HepG2 (cell line): ENCODE measurements around the gene SCYL1. TPM values are rescaled to one million over a fixed set of nuclear protein-coding genes. Genes with fewer than 3 reads are reported as not detected.

ENCODE experiments used
- CBFB ChIP-seq: sonication (generic); formaldehyde crosslinking; IDR thresholded peaks from 2 replicates; pipeline ENCODE4 v1.4.0; 2020; ENCODE audit warnings: missing genetic modification reagents
- CCDC6 ChIP-seq: sonication (generic); formaldehyde crosslinking; IDR thresholded peaks from 2 replicates; pipeline ENCODE4 v1.8.1; 2022; ENCODE audit warnings: mild to moderate bottlenecking, missing genetic modification reagents, moderate library complexity
- HOXD1 ChIP-seq: sonication (generic); formaldehyde crosslinking; IDR thresholded peaks from 2 replicates; pipeline ENCODE4 v1.5.0; 2020; ENCODE audit warnings: missing genetic modification reagents
- IRX3 ChIP-seq: sonication (generic); formaldehyde crosslinking; IDR thresholded peaks from 2 replicates; pipeline ENCODE4 v1.8.1; 2023; ENCODE audit warnings: mild to moderate bottlenecking, low read depth, missing genetic modification reagents, borderline replicate concordance
- ISL2 ChIP-seq: sonication (generic); formaldehyde crosslinking; IDR thresholded peaks from 2 replicates; pipeline ENCODE4 v1.5.0; 2020; ENCODE audit warnings: missing genetic modification reagents
- JUN ChIP-seq: sonication (generic); formaldehyde crosslinking; IDR thresholded peaks from 2 replicates; pipeline ENCODE4 v1.4.0; 2020; ENCODE audit warnings: mild to moderate bottlenecking, missing genetic modification reagents
- KAT8 ChIP-seq: IDR thresholded peaks from 2 replicates; pipeline ENCODE4 v1.6.1; 2016; ENCODE audit warnings: missing genetic modification reagents, missing compliant biosample characterization
- KDM5A ChIP-seq: fragments of 200-600 bp; sonication (generic); IDR thresholded peaks from 2 replicates; pipeline ENCODE4 v1.7.0; 2018; ENCODE audit warnings: antibody characterized with exemption, mild to moderate bottlenecking, low read length, borderline replicate concordance
- NFATC3 ChIP-seq: sonication (generic); formaldehyde crosslinking; IDR thresholded peaks from 2 replicates; pipeline ENCODE4 v1.5.1; 2020; ENCODE audit warnings: mild to moderate bottlenecking, missing genetic modification reagents
- POLR2AphosphoS2 ChIP-seq: IDR thresholded peaks from 2 replicates; pipeline ENCODE4 v1.6.1; 2011; ENCODE audit warnings: low read depth, low read length, improper control_type of control experiment
- POLR2G ChIP-seq: fragments of 200-400 bp; formaldehyde crosslinking; IDR thresholded peaks from 2 replicates; pipeline ENCODE4 v1.6.1; 2018; ENCODE audit warnings: mild to moderate bottlenecking, low read depth, low read length, moderate library complexity
- SMYD3 ChIP-seq: sonication (generic); formaldehyde crosslinking; IDR thresholded peaks from 2 replicates; pipeline ENCODE4 v1.8.1; 2023; ENCODE audit warnings: mild to moderate bottlenecking, missing genetic modification reagents
- TSC22D2 ChIP-seq: sonication (generic); formaldehyde crosslinking; IDR thresholded peaks from 2 replicates; pipeline ENCODE4 v1.5.1; 2020; ENCODE audit warnings: missing genetic modification reagents, mild to moderate bottlenecking, borderline replicate concordance
- YEATS2 ChIP-seq: sonication (generic); formaldehyde crosslinking; IDR thresholded peaks from 2 replicates; pipeline ENCODE4 v1.4.0; 2020; ENCODE audit warnings: missing genetic modification reagents, borderline replicate concordance
- ZNF607 ChIP-seq: sonication (generic); formaldehyde crosslinking; IDR thresholded peaks from 2 replicates; pipeline ENCODE4 v1.5.1; 2020; ENCODE audit warnings: missing genetic modification reagents, mild to moderate bottlenecking, borderline replicate concordance
- polyA plus RNA-seq, 8 experiments: library from polyadenylated mRNA; depleted of rRNA in 3 of 8; stranded (reverse) in 7 of 8; unstranded in 1 of 8; fragments of >200 nt; fragmentation: Illumina TruSeq in 4 of 8; extraction: Trizol in 4 of 8; gene quantifications; 2 replicates each; pipeline versions ENCODE4 v1.2.1 to v1.2.3, GENCODE V29; 2011 to 2016; ENCODE audit warnings: low read depth in 4 of 8, missing spikeins in 1 of 8, mixed read lengths in 1 of 8; ENCODE audit not compliant: insufficient read depth in 1 of 8
- total RNA-seq, 5 experiments: library from RNA; depleted of rRNA; stranded (reverse); fragments of >200 nt; fragmentation: Illumina TruSeq; extraction: Trizol; gene quantifications; 2 replicates each; pipeline ENCODE4 v1.2.3, GENCODE V29; 2016; ENCODE audit warnings: low read depth in 1 of 5
- TF ChIP-seq, protein P1 (sequence below): sonication (generic); formaldehyde crosslinking; conservative IDR thresholded peaks from 2 replicates; pipeline ENCODE4 v1.8.0; 2022; ENCODE audit warnings: missing genetic modification reagents
- TF ChIP-seq, protein P2 (sequence below): sonication (generic); formaldehyde crosslinking; IDR thresholded peaks from 2 replicates; pipeline ENCODE4 v1.5.0; 2020; ENCODE audit warnings: missing genetic modification reagents
- TF ChIP-seq, protein P3 (sequence below): IDR thresholded peaks from 2 replicates; pipeline ENCODE4 v1.6.1; 2016
- TF ChIP-seq, protein P4 (sequence below): sonication (generic); formaldehyde crosslinking; IDR thresholded peaks from 2 replicates; pipeline ENCODE4 v1.9.0; 2022; ENCODE audit warnings: low read depth, missing genetic modification reagents

Gene SCYL1
- total and polyA plus RNA-seq, 2 of the 13 experiments (the other 11 are each of a cell fraction or from before 2014, with no cell fraction given): 65.9 to 103 TPM

DNA sequence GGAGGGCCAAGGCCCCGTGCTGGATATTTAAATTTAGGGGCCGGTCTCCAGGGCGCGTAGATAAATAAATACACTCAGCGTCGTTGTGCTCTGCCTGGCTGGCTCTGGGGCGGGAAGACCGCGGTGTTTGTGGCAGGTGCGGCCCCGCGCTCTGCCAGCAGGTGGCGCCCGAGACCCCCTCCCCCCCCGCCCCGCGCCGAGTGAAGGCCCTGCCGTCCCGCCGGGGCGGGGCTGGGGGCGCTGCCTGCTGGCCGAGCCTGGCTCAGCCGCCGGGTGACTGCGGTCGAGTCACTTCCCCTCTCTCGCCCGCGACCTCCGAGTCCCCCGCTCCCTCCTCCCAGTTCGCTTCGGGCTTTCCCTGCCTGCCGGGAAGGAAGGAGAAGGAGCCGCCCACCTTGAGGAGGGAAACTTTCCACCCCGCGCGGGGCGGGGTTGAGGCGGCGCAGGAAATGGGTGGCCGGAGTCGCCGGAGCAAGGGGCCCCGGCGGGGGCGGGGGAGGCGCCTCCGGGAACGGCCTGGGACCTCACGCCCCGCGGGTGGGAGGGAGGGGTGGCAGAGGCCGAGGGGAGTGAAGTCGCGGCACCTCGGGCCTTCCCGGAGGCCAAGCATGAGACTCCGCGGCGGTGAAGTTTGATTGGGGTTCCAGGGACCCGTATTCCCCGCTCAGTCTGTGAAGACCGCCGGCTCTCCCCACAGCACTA is 49.4 kb downstream of the SCYL1 start (continued):
- TF ChIP-seq NFATC3 (CRISPR knock-in tag) (no peak), POLR2G (peak; percentile 62), POLR2AphosphoS2 (no peak), KDM5A (no peak), ISL2 (CRISPR knock-in tag) (no peak; the same call in 1 of the 2 replicates), JUN (CRISPR knock-in tag) (no peak), TSC22D2 (CRISPR knock-in tag) (no peak), HOXD1 (CRISPR knock-in tag) (0 out of 2 replicates have a peak, but pooled peaks have one; percentile 15), SMYD3 (CRISPR knock-in tag) (no peak), ZNF607 (CRISPR knock-in tag) (no peak), YEATS2 (peak; percentile 59; the same call in 1 of the 2 replicates), CCDC6 (CRISPR knock-in tag) (0 out of 2 replicates have a peak, but pooled peaks have one; percentile 55), CBFB (no peak), KAT8 (CRISPR knock-in tag) (no peak), IRX3 (CRISPR knock-in tag) (no peak)
- TF ChIP-seq, protein P1, sequence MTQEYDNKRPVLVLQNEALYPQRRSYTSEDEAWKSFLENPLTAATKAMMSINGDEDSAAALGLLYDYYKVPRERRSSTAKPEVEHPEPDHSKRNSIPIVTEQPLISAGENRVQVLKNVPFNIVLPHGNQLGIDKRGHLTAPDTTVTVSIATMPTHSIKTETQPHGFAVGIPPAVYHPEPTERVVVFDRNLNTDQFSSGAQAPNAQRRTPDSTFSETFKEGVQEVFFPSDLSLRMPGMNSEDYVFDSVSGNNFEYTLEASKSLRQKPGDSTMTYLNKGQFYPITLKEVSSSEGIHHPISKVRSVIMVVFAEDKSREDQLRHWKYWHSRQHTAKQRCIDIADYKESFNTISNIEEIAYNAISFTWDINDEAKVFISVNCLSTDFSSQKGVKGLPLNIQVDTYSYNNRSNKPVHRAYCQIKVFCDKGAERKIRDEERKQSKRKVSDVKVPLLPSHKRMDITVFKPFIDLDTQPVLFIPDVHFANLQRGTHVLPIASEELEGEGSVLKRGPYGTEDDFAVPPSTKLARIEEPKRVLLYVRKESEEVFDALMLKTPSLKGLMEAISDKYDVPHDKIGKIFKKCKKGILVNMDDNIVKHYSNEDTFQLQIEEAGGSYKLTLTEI (CRISPR knock-in tag): no peak
- TF ChIP-seq, protein P2, sequence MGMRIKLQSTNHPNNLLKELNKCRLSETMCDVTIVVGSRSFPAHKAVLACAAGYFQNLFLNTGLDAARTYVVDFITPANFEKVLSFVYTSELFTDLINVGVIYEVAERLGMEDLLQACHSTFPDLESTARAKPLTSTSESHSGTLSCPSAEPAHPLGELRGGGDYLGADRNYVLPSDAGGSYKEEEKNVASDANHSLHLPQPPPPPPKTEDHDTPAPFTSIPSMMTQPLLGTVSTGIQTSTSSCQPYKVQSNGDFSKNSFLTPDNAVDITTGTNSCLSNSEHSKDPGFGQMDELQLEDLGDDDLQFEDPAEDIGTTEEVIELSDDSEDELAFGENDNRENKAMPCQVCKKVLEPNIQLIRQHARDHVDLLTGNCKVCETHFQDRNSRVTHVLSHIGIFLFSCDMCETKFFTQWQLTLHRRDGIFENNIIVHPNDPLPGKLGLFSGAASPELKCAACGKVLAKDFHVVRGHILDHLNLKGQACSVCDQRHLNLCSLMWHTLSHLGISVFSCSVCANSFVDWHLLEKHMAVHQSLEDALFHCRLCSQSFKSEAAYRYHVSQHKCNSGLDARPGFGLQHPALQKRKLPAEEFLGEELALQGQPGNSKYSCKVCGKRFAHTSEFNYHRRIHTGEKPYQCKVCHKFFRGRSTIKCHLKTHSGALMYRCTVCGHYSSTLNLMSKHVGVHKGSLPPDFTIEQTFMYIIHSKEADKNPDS (CRISPR knock-in tag): no peak
- TF ChIP-seq, protein P3, sequence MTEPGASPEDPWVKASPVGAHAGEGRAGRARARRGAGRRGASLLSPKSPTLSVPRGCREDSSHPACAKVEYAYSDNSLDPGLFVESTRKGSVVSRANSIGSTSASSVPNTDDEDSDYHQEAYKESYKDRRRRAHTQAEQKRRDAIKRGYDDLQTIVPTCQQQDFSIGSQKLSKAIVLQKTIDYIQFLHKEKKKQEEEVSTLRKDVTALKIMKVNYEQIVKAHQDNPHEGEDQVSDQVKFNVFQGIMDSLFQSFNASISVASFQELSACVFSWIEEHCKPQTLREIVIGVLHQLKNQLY (CRISPR knock-in tag): no peak
- TF ChIP-seq, protein P4, sequence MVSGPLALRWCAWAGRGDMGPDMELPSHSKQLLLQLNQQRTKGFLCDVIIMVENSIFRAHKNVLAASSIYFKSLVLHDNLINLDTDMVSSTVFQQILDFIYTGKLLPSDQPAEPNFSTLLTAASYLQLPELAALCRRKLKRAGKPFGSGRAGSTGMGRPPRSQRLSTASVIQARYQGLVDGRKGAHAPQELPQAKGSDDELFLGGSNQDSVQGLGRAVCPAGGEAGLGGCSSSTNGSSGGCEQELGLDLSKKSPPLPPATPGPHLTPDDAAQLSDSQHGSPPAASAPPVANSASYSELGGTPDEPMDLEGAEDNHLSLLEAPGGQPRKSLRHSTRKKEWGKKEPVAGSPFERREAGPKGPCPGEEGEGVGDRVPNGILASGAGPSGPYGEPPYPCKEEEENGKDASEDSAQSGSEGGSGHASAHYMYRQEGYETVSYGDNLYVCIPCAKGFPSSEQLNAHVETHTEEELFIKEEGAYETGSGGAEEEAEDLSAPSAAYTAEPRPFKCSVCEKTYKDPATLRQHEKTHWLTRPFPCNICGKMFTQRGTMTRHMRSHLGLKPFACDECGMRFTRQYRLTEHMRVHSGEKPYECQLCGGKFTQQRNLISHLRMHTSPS (CRISPR knock-in tag): no peak
